ENCODE measurements around the gene SLC22A31.
"Not testable (repeated sequence)": the region's sequence is repeated elsewhere in the genome, so short reads cannot be mapped to it uniquely, and the experiment has no call there.

Gene SLC22A31

GRCh38 chr16:89192956-89193575 is 7.3 kb downstream of the SLC22A31 start:
- DNase-seq, result no peak

GRCh38 chr16:89192186-89192955 is 8.0 kb downstream of the SLC22A31 start:
- DNase-seq, result peak; percentile 88

GRCh38 chr16:89191901-89192185 is 8.5 kb downstream of the SLC22A31 start:
- DNase-seq, result no peak

GRCh38 chr16:89191033-89191900 is 9.1 kb downstream of the SLC22A31 start:
- no peak for DNase-seq

GRCh38 chr16:89190150-89190958 is 10.0 kb downstream of the SLC22A31 start:
- DNase-seq, result no peak

GRCh38 chr16:89189358-89190025 is 10.8 kb downstream of the SLC22A31 start:
- no peak for DNase-seq

GRCh38 chr16:89188471-89189357 is 11.6 kb downstream of the SLC22A31 start:
- DNase-seq, result not testable (repeated sequence)

GRCh38 chr16:89187770-89188392 is 12.5 kb downstream of the SLC22A31 start:
- no peak for DNase-seq

GRCh38 chr16:89187032-89187769 is 13.1 kb downstream of the SLC22A31 start:
- DNase-seq, result peak; percentile 25

GRCh38 chr16:89186593-89187031 is 13.7 kb downstream of the SLC22A31 start:
- not testable (repeated sequence) for DNase-seq

GRCh38 chr16:89185887-89186592 is 14.3 kb downstream of the SLC22A31 start:
- DNase-seq, result not testable (repeated sequence)

- no peak for DNase-seq
These were observed 15.2 kb downstream of the SLC22A31 start for GRCh38 chr16:89184933-89185794.

GRCh38 chr16:89184677-89184932 is 15.7 kb downstream of the SLC22A31 start:
- no peak for DNase-seq

GRCh38 chr16:89183975-89184676 is 16.2 kb downstream of the SLC22A31 start:
- no peak for DNase-seq

GRCh38 chr16:89183463-89183862 is 16.9 kb downstream of the SLC22A31 start:
- DNase-seq, result no peak

- DNase-seq, result no peak
These were observed 20.6 kb downstream of the SLC22A31 start for GRCh38 chr16:89179656-89180315.

GRCh38 chr16:89179148-89179484 is 21.2 kb downstream of the SLC22A31 start:
- DNase-seq, result no peak
